ENCODE results near the gene NOC2L.

The NOC2L gene

DNA sequence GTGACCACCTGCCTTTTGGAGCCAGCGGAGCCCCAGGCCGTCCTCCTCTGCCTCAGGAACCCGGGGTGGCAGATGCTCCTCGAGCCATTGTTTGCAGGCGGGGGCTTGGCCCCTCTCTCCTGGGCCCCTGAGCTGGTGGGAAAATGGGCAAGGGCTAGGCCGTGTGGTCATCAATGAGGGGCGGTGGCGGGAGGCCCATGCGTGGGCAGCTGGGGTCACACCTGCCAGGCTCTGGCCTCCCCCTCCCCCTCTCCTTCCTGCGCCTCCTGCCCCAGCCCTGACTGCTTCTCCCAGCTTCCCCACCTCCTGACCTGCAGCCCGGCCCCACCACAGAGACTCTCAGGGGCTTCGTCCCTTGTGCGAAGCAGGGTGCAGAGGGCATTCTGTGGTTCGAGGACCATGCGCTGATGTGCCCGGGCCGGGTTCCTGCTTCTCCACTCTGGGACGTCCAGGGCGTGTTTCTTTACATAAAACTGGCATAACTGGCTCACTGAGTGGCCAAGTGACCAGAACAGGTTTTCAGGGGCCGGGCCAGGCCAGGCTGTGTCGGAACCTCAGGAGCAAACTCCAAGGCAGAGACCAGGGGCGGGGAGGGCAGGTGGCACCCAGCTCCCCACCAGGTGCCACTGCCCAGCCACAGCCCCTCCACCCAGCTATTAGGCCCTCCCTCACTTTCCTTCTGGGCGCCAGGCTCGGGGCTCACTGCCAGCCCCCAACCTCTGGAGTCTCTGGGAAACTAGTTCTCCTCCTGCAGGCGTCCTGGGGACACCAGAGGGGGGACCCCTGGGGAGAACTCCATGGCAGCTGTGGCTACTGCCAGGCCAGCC is 26.1 kb downstream of the NOC2L start:
- TF ChIP-seq SPI1 (IDR thresholded peaks at IDR 0.05; ENCODE audit: low read depth, low read length): no peak
- no peak for TF ChIP-seq POLR2AphosphoS5 (IDR thresholded peaks at IDR 0.05; ENCODE audit: low read depth, low read length)
- TF ChIP-seq POLR2A (IDR thresholded peaks at IDR 0.05; ENCODE audit: low read depth, low read length): no peak
- no peak for TF ChIP-seq TAF1 (IDR thresholded peaks at IDR 0.05; ENCODE audit: low read depth, low read length)
- no peak for TF ChIP-seq POU2F2 (IDR thresholded peaks at IDR 0.05; ENCODE audit: low read depth, low read length)
- TF ChIP-seq PAX5 (IDR thresholded peaks at IDR 0.05; ENCODE audit: insufficient read depth, low read length, severe bottlenecking): no peak
- FAIRE-seq: no peak
- no peak for DNase-seq (ENCODE audit: insufficient read length, low spot score)

DNA sequence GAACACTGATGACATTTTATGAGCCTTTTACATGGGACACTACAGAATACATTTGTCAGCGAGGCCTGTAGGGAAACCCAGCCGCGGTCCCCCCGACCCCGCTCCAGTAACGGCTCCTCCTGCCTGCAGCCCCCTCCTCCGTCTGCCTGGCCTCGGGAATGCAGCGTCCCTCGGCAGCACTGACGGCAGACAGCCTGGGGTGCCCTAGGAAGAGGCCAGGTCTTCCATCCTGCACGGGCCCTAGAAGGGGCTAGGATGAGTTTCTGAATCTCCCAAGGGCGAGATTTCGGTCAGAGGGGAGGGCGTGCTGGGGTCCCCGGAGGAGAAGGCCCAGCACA is 26.9 kb downstream of the NOC2L start:
- FAIRE-seq (no peak), DNase-seq (ENCODE audit: insufficient read length, low spot score) (no peak)
- no peak for TF ChIP-seq POLR2AphosphoS5 (IDR thresholded peaks at IDR 0.05; ENCODE audit: low read depth, low read length)

DNA sequence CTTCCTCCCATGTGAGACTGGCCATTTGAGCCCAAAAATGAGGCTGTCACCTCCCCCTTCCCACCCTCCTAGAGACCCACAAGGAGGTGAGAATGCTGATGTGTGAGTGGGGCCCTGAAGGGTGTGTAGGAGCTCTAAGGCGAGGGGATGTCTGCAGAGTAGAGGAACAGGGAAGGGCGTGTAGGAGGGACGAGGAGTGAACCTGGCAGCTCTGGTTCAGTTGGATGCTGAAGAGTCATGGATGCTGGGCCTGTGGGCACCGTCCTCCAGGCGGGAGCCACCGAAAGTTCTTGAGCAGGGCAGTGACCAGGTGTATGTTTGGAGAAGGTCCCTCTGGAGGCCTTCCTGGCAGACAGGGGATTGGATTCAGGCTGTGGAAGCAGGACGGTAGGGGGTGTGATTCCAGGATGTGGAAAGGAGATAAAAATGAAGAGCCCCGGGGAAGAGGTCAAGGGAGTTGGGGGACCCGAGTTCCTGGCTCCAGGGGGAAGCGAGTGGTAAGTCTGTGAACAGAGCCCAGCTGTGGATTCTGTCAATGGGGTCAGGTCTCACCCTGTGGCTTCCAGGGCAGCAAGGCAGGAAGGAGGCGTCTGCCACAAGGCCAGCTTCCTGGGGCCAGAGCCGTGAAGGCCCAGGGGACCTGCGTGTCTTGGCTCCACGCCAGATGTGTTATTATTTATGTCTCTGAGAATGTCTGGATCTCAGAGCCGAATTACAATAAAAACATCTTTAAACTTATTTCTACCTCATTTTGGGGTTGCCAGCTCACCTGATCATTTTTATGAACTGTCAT is 27.5 kb downstream of the NOC2L start:
- DNase-seq (ENCODE audit: insufficient read length, low spot score) (no peak), FAIRE-seq (no peak)
- TF ChIP-seq POLR2AphosphoS5 (IDR thresholded peaks at IDR 0.05; ENCODE audit: low read depth, low read length) (no peak), TAF1 (IDR thresholded peaks at IDR 0.05; ENCODE audit: low read depth, low read length) (no peak), POLR2A (IDR thresholded peaks at IDR 0.05; ENCODE audit: low read depth, low read length) (no peak), POU2F2 (IDR thresholded peaks at IDR 0.05; ENCODE audit: low read depth, low read length) (no peak), SPI1 (IDR thresholded peaks at IDR 0.05; ENCODE audit: low read depth, low read length) (no peak), PAX5 (IDR thresholded peaks at IDR 0.05; ENCODE audit: insufficient read depth, low read length, severe bottlenecking) (no peak)

DNA sequence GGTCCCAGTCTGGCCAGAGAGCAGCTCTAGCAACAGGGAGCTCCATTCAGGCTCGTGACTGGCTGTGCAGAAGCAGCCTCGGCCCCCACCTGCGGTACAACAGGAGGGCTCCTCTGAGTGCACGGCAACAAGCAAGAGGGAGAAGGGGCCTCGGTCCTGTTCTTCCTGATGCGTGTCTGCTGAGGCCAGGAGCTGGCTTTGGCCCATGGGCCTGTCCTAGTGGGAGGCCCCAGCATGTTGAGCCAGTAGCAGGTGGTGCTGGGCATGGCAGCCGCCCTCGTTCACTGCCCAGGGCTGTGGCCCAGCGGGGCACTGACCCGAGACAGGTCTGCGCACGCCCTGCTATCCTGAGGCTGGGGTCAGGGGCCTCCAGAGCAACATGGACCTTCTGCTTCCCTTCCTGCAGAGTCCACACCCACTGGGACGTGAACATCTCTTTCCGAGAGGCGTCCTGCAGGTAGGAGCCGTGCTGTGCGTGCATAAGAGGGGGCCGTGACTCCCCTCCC is 28.4 kb downstream of the NOC2L start:
- TF ChIP-seq SPI1 (IDR thresholded peaks at IDR 0.05; ENCODE audit: low read depth, low read length): no peak
- DNase-seq (ENCODE audit: insufficient read length, low spot score) (no peak), FAIRE-seq (no peak)

DNA sequence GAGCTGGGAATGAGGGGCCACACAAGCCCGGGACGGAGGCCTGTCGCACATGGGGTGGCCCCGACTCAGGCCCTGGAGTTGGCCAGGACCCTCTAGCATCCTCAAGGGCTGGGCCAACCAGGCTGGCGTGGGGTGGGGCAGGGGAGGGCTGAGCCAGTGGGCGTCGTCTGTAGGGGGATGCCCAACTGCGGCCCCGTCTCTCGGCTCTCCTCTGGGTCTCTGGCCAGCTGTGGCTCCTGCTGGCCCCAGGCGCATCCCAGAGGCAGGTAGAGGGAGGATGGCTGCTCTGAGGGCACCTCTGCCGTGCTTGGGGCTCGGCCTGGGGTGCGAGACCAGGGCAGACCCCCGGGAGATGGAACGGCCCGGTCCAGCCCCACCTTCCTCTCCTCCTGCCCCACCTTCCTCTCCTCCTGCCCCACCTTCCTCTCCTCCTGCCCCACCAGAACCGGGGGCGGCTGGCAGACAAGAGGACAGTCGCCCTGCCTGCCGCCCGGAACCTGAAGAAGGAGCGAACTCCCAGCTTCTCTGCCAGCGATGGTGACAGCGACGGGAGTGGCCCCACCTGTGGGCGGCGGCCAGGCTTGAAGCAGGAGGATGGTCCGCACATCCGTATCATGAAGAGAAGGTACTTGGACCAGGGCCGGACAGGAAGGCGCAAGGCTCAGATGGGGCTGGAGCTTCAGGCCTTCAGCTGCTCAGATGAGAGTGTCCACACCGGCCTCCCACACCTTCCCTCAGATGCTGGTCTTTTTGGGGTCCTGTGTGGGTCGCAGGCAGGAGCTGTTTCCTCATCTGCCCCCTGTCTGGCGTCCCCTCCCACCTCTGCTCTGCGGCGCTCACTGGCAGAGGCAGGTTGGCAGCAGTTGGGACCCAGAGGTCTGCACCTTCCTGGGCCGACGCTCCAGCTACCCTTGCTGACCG is 29.1 kb downstream of the NOC2L start:
- FAIRE-seq (no peak), DNase-seq (ENCODE audit: insufficient read length, low spot score) (no peak)
- TF ChIP-seq PAX5 (IDR thresholded peaks at IDR 0.05; ENCODE audit: insufficient read depth, low read length, severe bottlenecking) (no peak), TAF1 (IDR thresholded peaks at IDR 0.05; ENCODE audit: low read depth, low read length) (no peak), POLR2AphosphoS5 (IDR thresholded peaks at IDR 0.05; ENCODE audit: low read depth, low read length) (no peak), POLR2A (IDR thresholded peaks at IDR 0.05; ENCODE audit: low read depth, low read length) (no peak), POU2F2 (IDR thresholded peaks at IDR 0.05; ENCODE audit: low read depth, low read length) (no peak), SPI1 (IDR thresholded peaks at IDR 0.05; ENCODE audit: low read depth, low read length) (no peak)

DNA sequence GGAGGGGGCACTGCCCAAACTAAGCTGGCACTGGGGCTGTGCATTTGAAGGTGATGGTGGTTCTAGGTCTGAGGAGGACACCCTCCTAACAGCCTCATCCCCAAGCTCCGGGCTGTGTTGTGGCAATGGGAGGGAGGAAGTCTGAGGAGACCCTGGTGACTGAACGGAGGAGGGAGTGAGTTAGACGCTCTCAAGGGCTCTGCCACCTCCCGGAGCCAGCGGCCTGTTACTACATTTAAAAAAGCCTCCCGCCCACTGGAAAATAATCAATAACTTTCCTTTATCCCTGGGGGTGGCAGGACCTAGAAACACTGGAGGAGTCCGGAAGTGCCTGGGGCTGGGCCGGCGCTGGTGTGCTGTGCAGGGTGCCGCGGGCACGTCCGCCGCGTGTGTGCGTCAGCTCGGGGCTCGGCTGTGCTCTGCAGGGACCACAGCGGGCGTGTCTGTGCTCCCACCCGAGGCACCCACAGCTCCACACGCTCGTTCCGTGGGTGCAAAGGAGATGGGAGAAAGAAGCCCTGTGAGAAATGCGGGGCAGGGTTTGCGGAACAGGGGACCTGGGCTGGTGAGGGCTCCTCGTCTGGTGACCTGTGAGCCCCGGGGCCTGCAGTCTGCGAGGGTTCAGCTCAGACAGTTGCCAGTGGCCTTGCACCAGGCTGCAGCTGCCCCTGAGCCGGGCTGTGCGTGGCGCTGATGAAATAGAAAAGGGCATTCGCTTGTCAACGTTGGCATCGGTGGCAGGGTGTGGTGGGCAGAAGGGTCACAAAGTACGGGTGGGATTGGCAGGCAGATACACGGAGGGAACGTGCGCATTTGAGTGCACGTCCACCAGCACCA is 30.0 kb downstream of the NOC2L start:
- FAIRE-seq (no peak), DNase-seq (ENCODE audit: insufficient read length, low spot score) (no peak)
- TF ChIP-seq POLR2A (IDR thresholded peaks at IDR 0.05; ENCODE audit: low read depth, low read length) (no peak), TAF1 (IDR thresholded peaks at IDR 0.05; ENCODE audit: low read depth, low read length) (no peak), SPI1 (IDR thresholded peaks at IDR 0.05; ENCODE audit: low read depth, low read length) (no peak), PAX5 (IDR thresholded peaks at IDR 0.05; ENCODE audit: insufficient read depth, low read length, severe bottlenecking) (no peak), POLR2AphosphoS5 (IDR thresholded peaks at IDR 0.05; ENCODE audit: low read depth, low read length) (no peak)

DNA sequence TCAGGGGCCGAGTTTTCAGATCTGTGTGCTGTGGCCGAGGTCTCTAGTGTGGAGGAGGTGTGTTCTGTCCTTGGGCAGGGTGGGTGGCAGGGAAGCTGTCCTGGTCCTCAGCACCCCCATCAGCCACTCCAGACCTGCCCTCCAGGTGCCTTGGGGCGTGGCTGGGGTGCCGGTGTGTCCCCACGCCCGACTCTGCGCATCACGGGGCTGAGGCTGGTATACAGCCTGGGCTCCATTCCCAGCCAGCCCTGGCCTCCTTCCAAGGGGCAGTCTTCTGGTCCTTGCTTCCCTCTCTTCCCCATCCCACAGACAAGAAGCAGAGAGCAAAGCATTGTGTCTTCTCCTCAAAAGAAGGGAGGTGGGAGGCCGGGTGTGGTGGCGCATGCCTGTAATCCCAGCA is 31.3 kb downstream of the NOC2L start:
- DNase-seq (ENCODE audit: insufficient read length, low spot score): no peak
- no peak for TF ChIP-seq TAF1 (IDR thresholded peaks at IDR 0.05; ENCODE audit: low read depth, low read length)
- TF ChIP-seq PAX5 (IDR thresholded peaks at IDR 0.05; ENCODE audit: insufficient read depth, low read length, severe bottlenecking): no peak
- TF ChIP-seq SPI1 (IDR thresholded peaks at IDR 0.05; ENCODE audit: low read depth, low read length): no peak
- no peak for TF ChIP-seq POLR2A (IDR thresholded peaks at IDR 0.05; ENCODE audit: low read depth, low read length)
- TF ChIP-seq POU2F2 (IDR thresholded peaks at IDR 0.05; ENCODE audit: low read depth, low read length): no peak
- TF ChIP-seq POLR2AphosphoS5 (IDR thresholded peaks at IDR 0.05; ENCODE audit: low read depth, low read length): no peak
- FAIRE-seq: no peak

DNA sequence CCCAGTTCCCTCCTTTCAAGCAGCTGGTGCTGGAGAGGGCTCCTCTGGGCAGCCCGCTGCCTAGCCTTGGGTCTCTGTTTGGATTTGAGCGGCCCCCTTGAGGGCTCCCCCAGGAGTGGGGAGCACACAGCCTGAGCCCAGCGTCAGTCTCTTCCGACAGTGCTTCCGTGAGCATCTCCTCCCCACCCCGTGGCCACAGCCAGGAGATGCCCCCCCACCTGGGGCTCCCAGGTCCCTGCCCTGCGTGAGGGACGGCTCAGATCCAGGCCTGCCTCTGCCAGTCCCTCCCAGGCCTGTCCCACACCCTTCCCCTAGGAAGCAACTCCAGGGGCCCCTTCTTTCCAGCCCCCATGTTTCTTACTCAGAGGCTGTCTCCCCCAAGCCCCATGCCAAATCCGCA is 31.8 kb downstream of the NOC2L start:
- no peak for TF ChIP-seq SPI1 (IDR thresholded peaks at IDR 0.05; ENCODE audit: low read depth, low read length)
- TF ChIP-seq POLR2AphosphoS5 (IDR thresholded peaks at IDR 0.05; ENCODE audit: low read depth, low read length): no peak
- TF ChIP-seq PAX5 (IDR thresholded peaks at IDR 0.05; ENCODE audit: insufficient read depth, low read length, severe bottlenecking): no peak
- DNase-seq (ENCODE audit: insufficient read length, low spot score) (no peak), FAIRE-seq (no peak)
